HG03139 (cell line): ENCODE measurements around the gene ROBO3.
A peak's percentile ranks its signal among the peaks of the same experiment; 100 is the strongest.

ENCODE experiments used
- ATAC-seq: cut with Tn5 transposase; IDR thresholded peaks from one replicate; pipeline ENCODE4 v1.9.1; 2021; ENCODE audit not compliant: unreplicated experiment

The ROBO3 gene, protein sequence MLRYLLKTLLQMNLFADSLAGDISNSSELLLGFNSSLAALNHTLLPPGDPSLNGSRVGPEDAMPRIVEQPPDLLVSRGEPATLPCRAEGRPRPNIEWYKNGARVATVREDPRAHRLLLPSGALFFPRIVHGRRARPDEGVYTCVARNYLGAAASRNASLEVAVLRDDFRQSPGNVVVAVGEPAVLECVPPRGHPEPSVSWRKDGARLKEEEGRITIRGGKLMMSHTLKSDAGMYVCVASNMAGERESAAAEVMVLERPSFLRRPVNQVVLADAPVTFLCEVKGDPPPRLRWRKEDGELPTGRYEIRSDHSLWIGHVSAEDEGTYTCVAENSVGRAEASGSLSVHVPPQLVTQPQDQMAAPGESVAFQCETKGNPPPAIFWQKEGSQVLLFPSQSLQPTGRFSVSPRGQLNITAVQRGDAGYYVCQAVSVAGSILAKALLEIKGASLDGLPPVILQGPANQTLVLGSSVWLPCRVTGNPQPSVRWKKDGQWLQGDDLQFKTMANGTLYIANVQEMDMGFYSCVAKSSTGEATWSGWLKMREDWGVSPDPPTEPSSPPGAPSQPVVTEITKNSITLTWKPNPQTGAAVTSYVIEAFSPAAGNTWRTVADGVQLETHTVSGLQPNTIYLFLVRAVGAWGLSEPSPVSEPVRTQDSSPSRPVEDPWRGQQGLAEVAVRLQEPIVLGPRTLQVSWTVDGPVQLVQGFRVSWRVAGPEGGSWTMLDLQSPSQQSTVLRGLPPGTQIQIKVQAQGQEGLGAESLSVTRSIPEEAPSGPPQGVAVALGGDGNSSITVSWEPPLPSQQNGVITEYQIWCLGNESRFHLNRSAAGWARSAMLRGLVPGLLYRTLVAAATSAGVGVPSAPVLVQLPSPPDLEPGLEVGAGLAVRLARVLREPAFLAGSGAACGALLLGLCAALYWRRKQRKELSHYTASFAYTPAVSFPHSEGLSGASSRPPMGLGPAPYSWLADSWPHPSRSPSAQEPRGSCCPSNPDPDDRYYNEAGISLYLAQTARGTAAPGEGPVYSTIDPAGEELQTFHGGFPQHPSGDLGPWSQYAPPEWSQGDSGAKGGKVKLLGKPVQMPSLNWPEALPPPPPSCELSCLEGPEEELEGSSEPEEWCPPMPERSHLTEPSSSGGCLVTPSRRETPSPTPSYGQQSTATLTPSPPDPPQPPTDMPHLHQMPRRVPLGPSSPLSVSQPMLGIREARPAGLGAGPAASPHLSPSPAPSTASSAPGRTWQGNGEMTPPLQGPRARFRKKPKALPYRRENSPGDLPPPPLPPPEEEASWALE (N-terminal part only)

GRCh38 chr11:124865181-124865901 lies at the start of gene ROBO3:
Gene ROBO3 (plus strand): TSS chr11:124865432. CDS start chr11:124865578, 146 bp downstream.
- ATAC-seq, result no peak

- ATAC-seq, result no peak
Measured at GRCh38 chr11:124817036-124817435, 48.2 kb upstream of the ROBO3 start.

DNA sequence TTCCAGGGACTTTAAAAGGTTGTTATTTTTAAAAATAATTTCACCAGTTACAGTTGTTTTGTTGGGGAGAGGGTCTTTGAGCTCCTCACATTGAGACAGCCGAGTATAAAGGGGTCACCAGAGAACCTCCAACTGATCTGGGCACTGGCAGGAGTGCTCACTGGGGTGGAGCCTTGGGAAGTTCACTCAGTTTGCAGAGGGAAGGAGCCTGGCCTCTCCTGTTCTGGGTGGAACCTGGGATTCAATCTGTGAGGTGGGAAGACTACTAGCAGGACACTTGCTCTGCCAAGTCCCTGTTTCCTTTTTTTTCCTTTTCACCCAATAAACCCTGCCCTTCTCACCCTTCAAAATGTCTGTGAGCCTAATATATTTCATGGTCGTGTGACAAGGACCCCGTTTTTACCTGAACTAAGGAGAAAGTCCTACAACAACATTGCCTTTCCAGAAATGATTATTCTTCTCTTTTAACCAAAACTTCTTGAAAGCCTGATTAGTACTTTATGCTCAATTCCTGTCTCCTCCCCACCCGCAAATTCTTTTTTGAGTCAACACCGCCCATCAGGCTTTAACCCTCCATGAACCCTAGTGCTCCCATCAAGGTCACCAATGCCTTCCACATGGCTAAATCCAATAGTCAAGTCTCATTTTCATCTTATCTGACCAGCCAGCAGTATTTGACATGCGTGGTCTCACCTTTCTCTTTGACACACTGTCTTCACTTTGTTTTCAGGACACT lies 43.1 kb upstream of the ROBO3 start:
- ATAC-seq, result no peak

GRCh38 chr11:124823512-124824376 lies 41.5 kb upstream of the ROBO3 start:
- ATAC-seq, result no peak

- ATAC-seq, result no peak
Measured at GRCh38 chr11:124825876-124826275, 39.4 kb upstream of the ROBO3 start.

- ATAC-seq, result no peak
Measured at GRCh38 chr11:124829986-124830385, 35.2 kb upstream of the ROBO3 start.

- no peak for ATAC-seq
Measured at GRCh38 chr11:124830749-124831148, 34.5 kb upstream of the ROBO3 start.

GRCh38 chr11:124831897-124832296 lies 33.3 kb upstream of the ROBO3 start:
- ATAC-seq, result no peak

- ATAC-seq, result no peak
Measured at GRCh38 chr11:124832571-124832970, 32.7 kb upstream of the ROBO3 start.

DNA sequence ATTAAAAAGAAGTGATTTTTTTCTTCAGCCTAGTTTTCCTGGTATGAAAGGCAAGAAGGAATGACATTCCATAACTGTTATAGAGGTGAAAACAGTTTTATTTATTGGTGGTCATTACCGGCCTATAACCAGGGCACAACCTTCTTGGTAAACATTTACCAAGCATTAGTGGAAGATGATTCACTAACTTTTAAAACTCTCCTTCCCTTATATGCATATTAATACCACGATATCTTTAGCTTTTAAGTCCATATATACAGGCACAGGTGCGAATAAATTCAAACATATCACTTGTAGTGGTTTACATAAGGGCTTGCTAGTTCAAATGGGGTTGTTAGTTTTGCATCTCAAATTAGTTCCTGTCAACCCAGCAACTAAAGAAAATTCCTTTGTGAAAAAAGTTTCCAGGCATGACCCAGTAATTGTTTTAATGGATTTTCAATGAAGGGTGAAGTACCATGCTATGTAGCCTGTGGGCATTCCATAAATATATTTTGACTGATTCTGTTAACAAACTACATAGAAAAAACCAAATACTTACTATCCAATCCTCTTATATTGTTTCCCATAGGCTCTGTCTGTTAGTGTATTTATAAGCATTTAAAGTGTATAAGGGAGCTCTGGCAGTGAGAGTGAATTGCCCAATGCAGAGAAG lies 30.6 kb upstream of the ROBO3 start:
- ATAC-seq, result no peak

DNA sequence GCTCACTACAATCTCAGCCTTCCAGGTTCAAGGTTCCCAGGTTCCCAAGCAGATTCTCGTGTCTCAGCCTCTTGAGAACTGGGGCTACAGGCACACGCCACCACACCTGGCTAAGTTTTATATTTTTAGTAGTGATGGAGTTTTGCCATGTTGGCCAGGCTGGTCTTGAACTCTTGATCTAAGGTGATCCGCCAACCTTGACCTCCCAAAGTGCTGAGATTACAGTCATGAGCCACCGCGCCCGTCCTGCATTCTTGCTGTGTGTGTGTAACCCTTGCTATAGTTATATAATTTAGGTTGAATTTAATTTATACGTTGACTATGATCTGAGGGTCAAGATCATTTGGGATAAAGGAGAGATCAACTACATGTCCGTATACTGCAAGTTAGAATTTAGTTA lies 29.3 kb upstream of the ROBO3 start:
- no peak for ATAC-seq

DNA sequence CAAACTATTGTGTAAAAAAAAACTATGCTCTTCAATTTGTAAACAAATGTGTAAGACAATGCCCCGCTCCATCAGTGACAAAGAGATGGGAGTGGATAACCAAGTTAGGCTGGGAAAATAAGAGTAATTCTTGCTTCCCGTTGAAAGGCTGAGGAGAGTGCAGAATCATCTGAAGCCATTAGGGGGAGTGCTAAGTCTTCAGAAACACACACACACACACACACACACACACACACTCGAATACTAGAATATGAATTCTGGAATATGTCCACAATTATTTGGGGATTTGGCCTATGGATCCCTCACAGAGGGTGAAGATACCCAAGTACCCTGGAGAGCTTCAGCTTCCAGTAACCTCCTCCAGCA lies 27.8 kb upstream of the ROBO3 start:
- ATAC-seq, result peak; percentile 39

- ATAC-seq, result no peak
Measured at GRCh38 chr11:124838805-124839127, 26.5 kb upstream of the ROBO3 start.

- ATAC-seq, result no peak
Measured at GRCh38 chr11:124839128-124839971, 25.9 kb upstream of the ROBO3 start.

GRCh38 chr11:124839972-124840621 lies 25.1 kb upstream of the ROBO3 start:
- no peak for ATAC-seq

DNA sequence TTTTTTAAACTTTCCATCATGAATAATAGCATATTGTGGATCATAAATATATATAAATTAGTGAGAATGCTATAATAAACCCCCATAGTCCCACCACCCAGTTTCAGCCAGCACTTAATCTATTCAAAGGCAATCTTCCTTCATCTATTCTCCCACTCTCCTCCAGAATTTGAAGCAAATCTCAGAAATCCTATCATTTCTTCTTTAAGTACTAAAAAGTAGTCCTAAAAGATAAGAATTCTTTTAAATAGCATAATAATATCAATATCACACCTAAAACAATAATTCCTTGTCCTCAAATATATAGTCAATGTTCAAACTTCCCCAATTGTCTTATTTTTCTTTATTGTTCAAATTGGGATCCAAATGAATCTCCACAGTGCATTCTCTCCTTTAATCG lies 24.6 kb upstream of the ROBO3 start:
- ATAC-seq, result no peak

DNA sequence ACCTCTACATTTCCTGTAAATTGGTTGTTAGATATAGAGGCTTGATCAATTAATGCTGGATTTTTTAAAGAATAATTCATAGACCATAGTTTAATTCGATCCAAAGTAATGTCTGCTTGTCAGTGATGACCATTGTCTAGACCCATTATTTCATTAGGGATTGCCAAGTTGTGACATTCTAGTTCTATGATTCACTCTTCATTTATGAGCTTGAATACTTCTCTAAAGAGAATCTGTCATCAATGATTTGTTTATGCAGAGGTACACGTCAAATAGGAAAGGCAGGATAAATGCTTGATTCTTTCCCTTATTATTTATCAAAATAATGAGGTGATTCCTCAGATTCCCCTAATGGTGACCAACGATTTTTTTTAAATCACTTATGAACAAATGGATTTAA lies 24.0 kb upstream of the ROBO3 start:
- no peak for ATAC-seq
